Neural progenitor cell (in vitro differentiated cells): Measurements from ENCODE around the gene VMP1. TPM values are rescaled to one million over a fixed set of nuclear protein-coding genes. Genes with fewer than 3 reads are reported as not detected.

Experiments used
- DNase-seq: peaks from one replicate; pipeline ENCODE4 v3.0.0-alpha.2; 2016; ENCODE audit warnings: low spot score
- H2AFZ ChIP-seq: fragments of 200-600 bp; sonication (generic); replicated peaks from 2 replicates; pipeline ENCODE4 v1.6.1; 2016; ENCODE audit warnings: antibody characterized with exemption
- H3F3A ChIP-seq: fragments of 200-600 bp; sonication (generic); 2 replicates; pipeline ENCODE4 v1.6.1; 2016; ENCODE audit warnings: antibody characterized with exemption, low read depth
- H3K27ac ChIP-seq: fragments of 200-600 bp; sonication (generic); 2 replicates; pipeline ENCODE4 v1.5.1; 2016; ENCODE audit warnings: mild to moderate bottlenecking
- H3K27me3 ChIP-seq: fragments of 200-600 bp; sonication (generic); 2 replicates; pipeline ENCODE4 v1.6.1; 2016; ENCODE audit warnings: mild to moderate bottlenecking, moderate library complexity
- H3K36me3 ChIP-seq: fragments of 200-600 bp; sonication (generic); 2 replicates; pipeline ENCODE4 v1.5.1; 2016
- H3K4me1 ChIP-seq: fragments of 200-600 bp; sonication (generic); 2 replicates; pipeline ENCODE4 v1.6.1; 2016; ENCODE audit warnings: mixed run types
- H3K4me2 ChIP-seq: fragments of 200-600 bp; sonication (generic); 2 replicates; pipeline ENCODE4 v1.6.1; 2016
- H3K4me3 ChIP-seq: fragments of 200-600 bp; sonication (generic); 2 replicates; pipeline ENCODE4 v1.5.1; 2016
- H3K79me2 ChIP-seq: fragments of 200-600 bp; sonication (generic); 2 replicates; pipeline ENCODE4 v1.6.1; 2016; ENCODE audit warnings: low read depth
- H3K9ac ChIP-seq: fragments of 200-600 bp; sonication (generic); 2 replicates; pipeline ENCODE4 v1.6.1; 2016
- H3K9me3 ChIP-seq: fragments of 200-600 bp; sonication (generic); 2 replicates; pipeline ENCODE4 v1.5.1; 2016; ENCODE audit warnings: low read depth
- H4K20me1 ChIP-seq: fragments of 200-600 bp; sonication (generic); 2 replicates; pipeline ENCODE4 v1.6.1; 2016; ENCODE audit warnings: low read depth
- H3K27ac Mint-ChIP-seq: 3 replicates; pipeline ENCODE4 v1.8.0; 2021; ENCODE audit warnings: mixed read lengths
- H3K27me3 Mint-ChIP-seq: 2 replicates; pipeline ENCODE4 v1.8.0; 2022; ENCODE audit warnings: low read depth, mild to moderate bottlenecking, inconsistent platforms, moderate library complexity, mixed read lengths; ENCODE audit not compliant: insufficient read depth
- H3K36me3 Mint-ChIP-seq: 3 replicates; pipeline ENCODE4 v1.8.0; 2021; ENCODE audit warnings: mixed read lengths
- H3K4me1 Mint-ChIP-seq: 3 replicates; pipeline ENCODE4 v1.8.0; 2021; ENCODE audit warnings: mixed read lengths
- H3K4me3 Mint-ChIP-seq: 3 replicates; pipeline ENCODE4 v1.8.0; 2021; ENCODE audit warnings: mild to moderate bottlenecking, moderate library complexity, mixed read lengths
- H3K9me3 Mint-ChIP-seq: 3 replicates; pipeline ENCODE4 v1.8.0; 2020; ENCODE audit warnings: mixed read lengths
- EZH2 ChIP-seq: fragments of 200-600 bp; sonication (generic); IDR thresholded peaks from 2 replicates; pipeline ENCODE4 v1.6.1; 2017; ENCODE audit warnings: antibody characterized with exemption, mild to moderate bottlenecking, moderate library complexity
- EZH2phosphoT487 ChIP-seq: fragments of 200-600 bp; sonication (generic); IDR thresholded peaks from 2 replicates; pipeline ENCODE4 v1.6.1; 2017; ENCODE audit warnings: antibody characterized with exemption
- total RNA-seq: library from RNA; depleted of rRNA; stranded (reverse); fragments of >200 nt; gene quantifications from 2 replicates; pipeline ENCODE4 v1.2.3, GENCODE V29; 2015; ENCODE audit warnings: low replicate concordance
- TF ChIP-seq, protein P1 (sequence below): fragments of 200-600 bp; sonication (generic); IDR thresholded peaks from 2 replicates; pipeline ENCODE4 v1.5.1; 2017; ENCODE audit warnings: antibody characterized with exemption, mild to moderate bottlenecking

VMP1 gene
- total RNA-seq, 1 donor from 2014 or later: 62.1 TPM

DNA sequence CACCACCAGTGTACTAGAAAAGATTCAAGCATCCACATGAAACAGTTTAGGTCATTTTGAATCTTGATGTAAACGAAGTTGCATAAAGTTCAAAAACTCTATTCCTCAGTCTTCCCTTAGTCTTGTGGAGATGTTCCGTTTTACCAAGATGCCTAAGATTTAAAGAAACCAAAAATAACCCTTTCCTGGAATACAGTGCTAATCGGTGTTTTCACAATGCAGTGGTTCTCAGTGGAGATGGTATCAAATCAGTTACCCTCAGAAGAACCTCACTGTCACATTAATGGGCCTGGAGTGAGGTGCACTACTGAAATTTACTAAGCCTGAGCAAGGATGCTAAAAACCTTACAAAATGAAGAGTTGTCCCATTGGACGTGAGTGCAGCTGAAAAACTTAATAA is 9.3 kb upstream of the VMP1 start:
- TF ChIP-seq EZH2phosphoT487: no peak
- TF ChIP-seq, protein P1, sequence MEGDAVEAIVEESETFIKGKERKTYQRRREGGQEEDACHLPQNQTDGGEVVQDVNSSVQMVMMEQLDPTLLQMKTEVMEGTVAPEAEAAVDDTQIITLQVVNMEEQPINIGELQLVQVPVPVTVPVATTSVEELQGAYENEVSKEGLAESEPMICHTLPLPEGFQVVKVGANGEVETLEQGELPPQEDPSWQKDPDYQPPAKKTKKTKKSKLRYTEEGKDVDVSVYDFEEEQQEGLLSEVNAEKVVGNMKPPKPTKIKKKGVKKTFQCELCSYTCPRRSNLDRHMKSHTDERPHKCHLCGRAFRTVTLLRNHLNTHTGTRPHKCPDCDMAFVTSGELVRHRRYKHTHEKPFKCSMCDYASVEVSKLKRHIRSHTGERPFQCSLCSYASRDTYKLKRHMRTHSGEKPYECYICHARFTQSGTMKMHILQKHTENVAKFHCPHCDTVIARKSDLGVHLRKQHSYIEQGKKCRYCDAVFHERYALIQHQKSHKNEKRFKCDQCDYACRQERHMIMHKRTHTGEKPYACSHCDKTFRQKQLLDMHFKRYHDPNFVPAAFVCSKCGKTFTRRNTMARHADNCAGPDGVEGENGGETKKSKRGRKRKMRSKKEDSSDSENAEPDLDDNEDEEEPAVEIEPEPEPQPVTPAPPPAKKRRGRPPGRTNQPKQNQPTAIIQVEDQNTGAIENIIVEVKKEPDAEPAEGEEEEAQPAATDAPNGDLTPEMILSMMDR: no peak
- no peak for TF ChIP-seq EZH2
- no peak overlapping the region for H3K9ac ChIP-seq
- H3K4me2 ChIP-seq: no peak overlapping the region
- Mint-ChIP-seq H3K9me3 (no peaks in the 10 kb centered on the region), H3K4me1 (no peaks in the 10 kb centered on the region), H3K4me3 (no peak overlapping the region), H3K36me3 (peaks cover 42% of the 10 kb centered on the region), H3K27me3 (no peaks in the 10 kb centered on the region), H3K27ac (no peak overlapping the region)
- peaks cover 20% of the 10 kb centered on the region for H3F3A ChIP-seq
- H3K9me3 ChIP-seq: no peaks in the 10 kb centered on the region
- peaks cover 5% of the 10 kb centered on the region for H3K36me3 ChIP-seq
- no peak overlapping the region for H3K27ac ChIP-seq
- H4K20me1 ChIP-seq: peaks cover 55% of the 10 kb centered on the region
- H3K27me3 ChIP-seq: no peaks in the 10 kb centered on the region
- H2AFZ ChIP-seq: no peak overlapping the region
- no peaks in the 10 kb centered on the region for H3K4me1 ChIP-seq
- H3K79me2 ChIP-seq: peaks cover 97% of the 10 kb centered on the region
- DNase-seq: no peak
- H3K4me3 ChIP-seq: no peak overlapping the region

DNA sequence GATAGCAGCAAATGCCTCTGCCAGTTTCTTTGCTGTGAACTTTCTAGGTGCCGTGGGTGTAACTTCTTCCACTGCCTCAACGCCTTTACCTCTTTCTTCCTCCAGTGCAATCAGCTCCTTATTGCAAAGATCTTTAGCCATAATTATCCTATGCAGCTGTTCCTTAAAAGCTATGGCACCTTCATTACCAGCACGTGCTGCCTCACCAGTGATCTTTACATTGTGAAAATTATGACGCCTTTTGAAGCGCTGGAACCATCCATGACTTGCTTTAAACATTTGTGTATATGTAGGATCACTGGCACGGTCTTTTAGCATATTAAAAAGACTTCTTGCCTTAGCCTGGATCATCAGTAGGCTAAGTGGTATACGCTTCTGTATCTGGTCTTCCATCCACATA is 8.2 kb upstream of the VMP1 start:
- H3K79me2 ChIP-seq: peaks cover 100% of the 10 kb centered on the region
- no peaks in the 10 kb centered on the region for H3K9me3 Mint-ChIP-seq
- H4K20me1 ChIP-seq: peaks cover 55% of the 10 kb centered on the region
- H3K4me2 ChIP-seq: no peak overlapping the region
- DNase-seq: no peak
- no peaks in the 10 kb centered on the region for H3K27me3 Mint-ChIP-seq
- H3K36me3 ChIP-seq: peaks cover 5% of the 10 kb centered on the region
- no peaks in the 10 kb centered on the region for H3K9me3 ChIP-seq
- no peak overlapping the region for H3K4me3 ChIP-seq
- no peak overlapping the region for H3K4me3 Mint-ChIP-seq
- no peaks in the 10 kb centered on the region for H3K4me1 Mint-ChIP-seq
- TF ChIP-seq EZH2phosphoT487: no peak
- no peak for TF ChIP-seq EZH2
- TF ChIP-seq, protein P1: no peak
- H3K9ac ChIP-seq: no peak overlapping the region
- H3K27me3 ChIP-seq: no peaks in the 10 kb centered on the region
- H3K27ac Mint-ChIP-seq: no peak overlapping the region
- H3K36me3 Mint-ChIP-seq: peaks cover 34% of the 10 kb centered on the region
- peaks cover 11% of the 10 kb centered on the region for H3F3A ChIP-seq
- H2AFZ ChIP-seq: no peak overlapping the region
- H3K4me1 ChIP-seq: no peaks in the 10 kb centered on the region
- no peak overlapping the region for H3K27ac ChIP-seq

DNA sequence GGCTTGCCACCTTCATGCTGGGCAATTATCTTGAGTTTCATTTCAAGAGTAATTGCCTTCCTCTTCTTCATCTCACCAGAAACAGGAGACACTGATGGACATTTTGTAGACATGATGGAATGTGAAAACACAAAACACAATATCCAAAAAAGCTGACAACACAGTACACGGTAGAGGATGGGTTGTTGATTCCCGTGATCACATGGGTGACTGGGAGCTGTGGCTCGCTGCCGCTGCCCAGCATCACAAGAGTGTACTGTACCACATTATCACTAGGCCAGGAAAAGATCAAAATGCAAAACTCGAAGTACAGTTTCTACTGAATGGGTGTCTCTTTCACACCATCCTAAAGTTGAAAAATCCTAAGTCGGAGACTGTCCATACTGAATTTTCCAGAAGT is 7.7 kb upstream of the VMP1 start:
- H3K79me2 ChIP-seq: peaks cover 100% of the 10 kb centered on the region
- no peak for TF ChIP-seq EZH2phosphoT487
- no peak for TF ChIP-seq EZH2
- TF ChIP-seq, protein P1: no peak
- no peak overlapping the region for H2AFZ ChIP-seq
- no peaks in the 10 kb centered on the region for H3K27me3 Mint-ChIP-seq
- peaks cover 60% of the 10 kb centered on the region for H4K20me1 ChIP-seq
- no peak overlapping the region for H3K4me2 ChIP-seq
- peaks cover 6% of the 10 kb centered on the region for H3F3A ChIP-seq
- H3K4me1 ChIP-seq: no peaks in the 10 kb centered on the region
- no peak overlapping the region for H3K9ac ChIP-seq
- no peak overlapping the region for H3K27ac ChIP-seq
- no peaks in the 10 kb centered on the region for H3K27me3 ChIP-seq
- H3K4me3 Mint-ChIP-seq: no peak overlapping the region
- no peaks in the 10 kb centered on the region for H3K4me1 Mint-ChIP-seq
- H3K27ac Mint-ChIP-seq: no peak overlapping the region
- no peak overlapping the region for H3K4me3 ChIP-seq
- H3K9me3 ChIP-seq: no peaks in the 10 kb centered on the region
- peaks cover under 1% of the 10 kb centered on the region for H3K36me3 ChIP-seq
- H3K9me3 Mint-ChIP-seq: no peaks in the 10 kb centered on the region
- H3K36me3 Mint-ChIP-seq: peaks cover 32% of the 10 kb centered on the region
- no peak for DNase-seq
